CD4-positive, alpha-beta T cell (primary cell): Measurements from ENCODE around the gene MBL2. TPM values are rescaled to one million over a fixed set of nuclear protein-coding genes. Genes with fewer than 3 reads are reported as not detected.

Experiments used
- ATAC-seq: fragments of 200-7000 bp; cut with Tn5 transposase; one replicate; pipeline ENCODE4 v1.10.0; 2022; ENCODE audit warnings: mild to moderate bottlenecking; ENCODE audit not compliant: poor library complexity
- CTCF ChIA-PET: fragments of 350-600 bp; sonication (Branson Sonifier 250); formaldehyde crosslinking; loops from one replicate; lab custom pipeline; 2021; ENCODE audit warnings: antibody characterized with exemption, inconsistent platforms; lab: Charles Lee
- POLR2A ChIA-PET: fragments of 350-600 bp; sonication (Branson Sonifier 250); formaldehyde crosslinking; loops from one replicate; lab custom pipeline; 2021; ENCODE audit warnings: antibody characterized with exemption, inconsistent platforms; lab: Charles Lee
- DNase-seq, 14 experiments: peaks; one replicate each; pipeline ENCODE4 v3.0.0-alpha.2; 2013 to 2020; ENCODE audit warnings: mixed read lengths in 2 of 14
- H3K27ac ChIP-seq, 2 donors: one replicate each; pipeline versions ENCODE4 v1.5.1 to v1.7.0; 2013; ENCODE audit warnings: low read length in 2 of 2, low read depth in 1 of 2, mild to moderate bottlenecking in 1 of 2
- H3K27me3 ChIP-seq, 2 experiments: 1 replicate in 1 of 2; 2 replicates in 1 of 2; pipeline versions ENCODE4 v1.6.1 to v1.7.0; 2013; ENCODE audit warnings: low read length in 2 of 2, control low read depth in 1 of 2, mild to moderate bottlenecking in 1 of 2, moderate library complexity in 1 of 2; ENCODE audit not compliant: insufficient read depth in 2 of 2, control insufficient read depth in 1 of 2
- H3K36me3 ChIP-seq: one replicate; pipeline ENCODE4 v1.6.1; 2013; ENCODE audit warnings: low read length, control low read depth; ENCODE audit not compliant: insufficient read depth
- H3K4me1 ChIP-seq: one replicate; pipeline ENCODE4 v1.6.1; 2013; ENCODE audit warnings: low read length, control low read depth; ENCODE audit not compliant: insufficient read depth
- H3K4me3 ChIP-seq: one replicate; pipeline ENCODE4 v1.5.1; 2013; ENCODE audit warnings: mild to moderate bottlenecking, low read length, moderate library complexity
- H3K9me3 ChIP-seq, 2 experiments: 1 replicate in 1 of 2; 2 replicates in 1 of 2; pipeline versions ENCODE4 v1.6.1 to v1.7.0; 2013; ENCODE audit warnings: low read length in 2 of 2, mild to moderate bottlenecking in 2 of 2, control low read depth in 1 of 2, moderate library complexity in 1 of 2; ENCODE audit not compliant: control insufficient read depth in 1 of 2, insufficient read depth in 1 of 2
- H3K27ac Mint-ChIP-seq: one replicate; pipeline ENCODE4 v1.8.0; 2020; ENCODE audit warnings: mixed read lengths
- H3K27me3 Mint-ChIP-seq: one replicate; pipeline ENCODE4 v1.8.0; 2021; ENCODE audit warnings: mixed read lengths
- H3K36me3 Mint-ChIP-seq: one replicate; pipeline ENCODE4 v1.8.0; 2021; ENCODE audit warnings: low read depth, mixed read lengths
- H3K4me1 Mint-ChIP-seq: one replicate; pipeline ENCODE4 v1.8.0; 2021; ENCODE audit warnings: low read depth, mixed read lengths
- H3K4me3 Mint-ChIP-seq: one replicate; pipeline ENCODE4 v1.8.0; 2020; ENCODE audit warnings: mild to moderate bottlenecking, mixed read lengths
- H3K9me3 Mint-ChIP-seq: one replicate; pipeline ENCODE4 v1.8.0; 2020; ENCODE audit warnings: mixed read lengths
- CTCF ChIP-seq: fragments of 200-600 bp; IDR thresholded peaks from one replicate; pipeline ENCODE4 v1.8.0; 2022; ENCODE audit warnings: antibody characterized with exemption, mild to moderate bottlenecking
- intact Hi-C, 2 experiments: fragments of 100-400 bp; cut with DNase I in 1 of 2; cut with micrococcal nuclease in 1 of 2; formaldehyde crosslinking; loops; one replicate each; pipeline versions ENCODE4 v1.15.1 to v1.9.0; 2023 to 2025; cut with DNase I, micrococcal nuclease
- total RNA-seq, 174 experiments: library from RNA in 2 of 174; stranded (reverse) in 2 of 174; gene quantifications; one replicate each; pipeline ENCODE4 v1.2.3 and lab custom pipeline; 2021 to 2026

Gene MBL2
- total RNA-seq, 2 experiments from 2014 or later = not detected

GRCh38 chr10:52768001-52768532, 4.5 kb downstream of the MBL2 start:
- POLR2A ChIA-PET = no interaction called here
- H3K4me3 Mint-ChIP-seq = no peak overlapping the region
- Histone ChIP-seq H3K27me3 (no peaks in the 10 kb centered on the region), H3K36me3 (no peaks in the 10 kb centered on the region), H3K27ac (no peak overlapping the region), H3K9me3 (peaks cover 0 to 3% of the 10 kb centered on the region in 2 experiments), H3K4me1 (no peaks in the 10 kb centered on the region), H3K4me3 (no peak overlapping the region)
- no peak for DNase-seq
- H3K27ac Mint-ChIP-seq = no peak overlapping the region
- CTCF ChIA-PET = no interaction called here
- no peaks in the 10 kb centered on the region for H3K27me3 Mint-ChIP-seq
- intact Hi-C loops = no loop called here
- H3K9me3 Mint-ChIP-seq = no peaks in the 10 kb centered on the region
- H3K4me1 Mint-ChIP-seq = no peaks in the 10 kb centered on the region
- TF ChIP-seq CTCF = no peak
- no peaks in the 10 kb centered on the region for H3K36me3 Mint-ChIP-seq
- ATAC-seq = no peak

GRCh38 chr10:52762088-52762487, 10.5 kb downstream of the MBL2 start:
- TF ChIP-seq CTCF = no peak
- H3K4me3 Mint-ChIP-seq = no peak overlapping the region
- H3K27ac Mint-ChIP-seq = no peak overlapping the region
- H3K4me1 ChIP-seq = no peaks in the 10 kb centered on the region
- H3K36me3 ChIP-seq = no peaks in the 10 kb centered on the region
- intact Hi-C loops = no loop called here
- no peaks in the 10 kb centered on the region for H3K27me3 ChIP-seq
- DNase-seq = no peak
- H3K36me3 Mint-ChIP-seq = no peaks in the 10 kb centered on the region
- peaks cover 0 to 3% of the 10 kb centered on the region in 2 experiments for H3K9me3 ChIP-seq
- no peak overlapping the region for H3K27ac ChIP-seq
- H3K4me1 Mint-ChIP-seq = no peaks in the 10 kb centered on the region
- H3K4me3 ChIP-seq = no peak overlapping the region
- no peak for ATAC-seq
- CTCF ChIA-PET = no interaction called here
- H3K27me3 Mint-ChIP-seq = no peaks in the 10 kb centered on the region
- no peaks in the 10 kb centered on the region for H3K9me3 Mint-ChIP-seq
- POLR2A ChIA-PET = no interaction called here

DNA sequence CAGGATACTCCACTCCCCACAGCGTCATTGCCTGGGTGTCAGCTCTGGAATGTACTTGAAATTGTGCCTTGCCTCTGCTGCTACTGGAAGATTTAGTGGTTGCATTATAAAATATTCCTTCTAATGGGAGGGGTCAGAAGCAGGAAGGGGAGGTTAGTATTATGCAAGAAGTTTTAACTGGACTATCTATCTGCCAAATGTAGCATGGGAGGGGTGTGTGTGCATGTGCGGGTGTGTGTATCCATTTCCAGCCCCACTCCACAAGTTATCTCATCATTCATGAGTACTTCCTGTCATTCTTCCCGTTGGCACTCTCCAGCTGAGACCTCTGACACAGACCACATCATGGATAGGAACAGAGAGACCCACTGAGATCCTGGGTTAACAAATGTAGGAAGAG, 13.4 kb downstream of the MBL2 start:
- ATAC-seq = no peak
- ChIA-PET POLR2A (no interaction called here), CTCF (no interaction called here)
- no peak for TF ChIP-seq CTCF
- no peaks in the 10 kb centered on the region for H3K27me3 ChIP-seq
- no peak for DNase-seq
- peaks cover 0 to 3% of the 10 kb centered on the region in 2 experiments for H3K9me3 ChIP-seq
- Mint-ChIP-seq H3K27ac (no peak overlapping the region), H3K4me3 (no peak overlapping the region), H3K27me3 (no peaks in the 10 kb centered on the region), H3K4me1 (no peaks in the 10 kb centered on the region), H3K9me3 (no peaks in the 10 kb centered on the region), H3K36me3 (no peaks in the 10 kb centered on the region)
- H3K4me1 ChIP-seq = no peaks in the 10 kb centered on the region
- intact Hi-C loops = no loop called here
- no peak overlapping the region for H3K4me3 ChIP-seq
- H3K27ac ChIP-seq = no peak overlapping the region
- no peaks in the 10 kb centered on the region for H3K36me3 ChIP-seq
